Neural cell (in vitro differentiated cells): Measurements from ENCODE around the gene HCCS. TPM values are rescaled to one million over a fixed set of nuclear protein-coding genes. Genes with fewer than 3 reads are reported as not detected.

Experiments
- H2AFZ ChIP-seq: fragments of 200-600, 300-800 bp; sonication (generic), shearing (Covaris generic); 2 replicates; pipeline ENCODE4 v1.6.0; 2014; ENCODE audit warnings: low read depth, mild to moderate bottlenecking, antibody characterized with exemption, low read length, moderate library complexity
- H3F3A ChIP-seq: fragments of 200-600 bp; shearing (Covaris generic); 2 replicates; pipeline ENCODE4 v1.6.1; 2016; ENCODE audit warnings: mild to moderate bottlenecking, moderate library complexity, mixed read lengths, antibody characterized with exemption, low read length; ENCODE audit not compliant: insufficient read depth, poor library complexity, severe bottlenecking
- H3K27ac ChIP-seq: fragments of 200-600, 300-800 bp; sonication (generic), shearing (Covaris generic); 2 replicates; pipeline ENCODE4 v1.5.1; 2014; ENCODE audit warnings: mild to moderate bottlenecking, low read length, moderate library complexity
- H3K27me3 ChIP-seq: fragments of 300-800, 200-600 bp; sonication (generic), shearing (Covaris generic); 2 replicates; pipeline ENCODE4 v1.6.0; 2014; ENCODE audit warnings: mild to moderate bottlenecking, low read depth, low read length, moderate library complexity; ENCODE audit not compliant: insufficient read depth
- H3K36me3 ChIP-seq: fragments of 300-800, 200-600 bp; sonication (generic), shearing (Covaris generic); 2 replicates; pipeline ENCODE4 v1.5.1; 2014; ENCODE audit warnings: mild to moderate bottlenecking, antibody characterized with exemption, low read length, moderate library complexity; ENCODE audit not compliant: insufficient read depth
- H3K4me2 ChIP-seq: fragments of 300-800, 200-600 bp; sonication (generic), shearing (Covaris generic); 2 replicates; pipeline ENCODE4 v1.6.0; 2014; ENCODE audit warnings: mild to moderate bottlenecking, low read length
- H3K4me3 ChIP-seq: fragments of 300-800, 200-600 bp; sonication (generic), shearing (Covaris generic); 2 replicates; pipeline ENCODE4 v1.5.1; 2014; ENCODE audit warnings: mild to moderate bottlenecking, low read length, moderate library complexity
- H3K79me2 ChIP-seq: fragments of 200-600 bp; shearing (Covaris generic); replicated peaks from 2 replicates; pipeline ENCODE4 v1.6.0; 2014; ENCODE audit warnings: mild to moderate bottlenecking, low read length, moderate library complexity; ENCODE audit not compliant: insufficient read depth
- H3K9ac ChIP-seq: fragments of 300-800, 200-600 bp; sonication (generic), shearing (Covaris generic); 2 replicates; pipeline ENCODE4 v1.6.1; 2016; ENCODE audit warnings: mild to moderate bottlenecking, low read length, mixed read lengths
- H3K9me2 ChIP-seq: fragments of 200-600 bp; shearing (Covaris generic); 2 replicates; pipeline ENCODE4 v1.6.1; 2016; ENCODE audit warnings: mild to moderate bottlenecking, low read length, mixed read lengths; ENCODE audit not compliant: insufficient read depth
- H3K9me3 ChIP-seq: fragments of 200-600, 300-800 bp; sonication (generic), shearing (Covaris generic); 2 replicates; pipeline ENCODE4 v1.6.1; 2016; ENCODE audit warnings: mild to moderate bottlenecking, mixed run types, low read length, moderate library complexity, mixed read lengths
- H4K20me1 ChIP-seq: fragments of 200-600 bp; shearing (Covaris generic); 2 replicates; pipeline ENCODE4 v1.6.1; 2016; ENCODE audit warnings: mild to moderate bottlenecking, mixed run types; ENCODE audit not compliant: insufficient read depth
- EP300 ChIP-seq: fragments of 450-650 bp; conservative IDR thresholded peaks from 2 replicates; pipeline ENCODE4 v1.6.1; 2014; ENCODE audit warnings: antibody characterized with exemption, mild to moderate bottlenecking, moderate library complexity; ENCODE audit not compliant: poor library complexity, severe bottlenecking
- EZH2 ChIP-seq: fragments of 200-600, 300-800 bp; shearing (Covaris generic), sonication (generic); IDR thresholded peaks from 2 replicates; pipeline ENCODE4 v1.6.1; 2014; ENCODE audit warnings: antibody characterized with exemption, low read length, borderline replicate concordance, mild to moderate bottlenecking; ENCODE audit not compliant: insufficient read depth, poor library complexity, severe bottlenecking
- MXI1 ChIP-seq: fragments of 450-650 bp; conservative IDR thresholded peaks from 2 replicates; pipeline ENCODE4 v1.6.1; 2014; ENCODE audit warnings: antibody characterized with exemption, mild to moderate bottlenecking; ENCODE audit not compliant: poor library complexity, severe bottlenecking
- POLR2AphosphoS5 ChIP-seq: IDR thresholded peaks from 2 replicates; pipeline ENCODE4 v1.6.1; 2012
- RAD21 ChIP-seq: fragments of 450-650 bp; conservative IDR thresholded peaks from 2 replicates; pipeline ENCODE4 v1.6.1; 2014; ENCODE audit warnings: antibody characterized with exemption, mild to moderate bottlenecking, moderate library complexity
- SMC3 ChIP-seq: fragments of 450-650 bp; conservative IDR thresholded peaks from 2 replicates; pipeline ENCODE4 v1.6.1; 2014; ENCODE audit warnings: antibody characterized with exemption, mild to moderate bottlenecking, moderate library complexity; ENCODE audit not compliant: poor library complexity
- TAF1 ChIP-seq: IDR thresholded peaks from 2 replicates; pipeline ENCODE4 v1.6.1; 2012; ENCODE audit warnings: low read depth
- polyA plus RNA-seq: library from polyadenylated mRNA; depleted of rRNA; stranded (reverse); fragments of >200 nt; gene quantifications from 2 replicates; pipeline ENCODE4 v1.2.3, GENCODE V29; 2014
- TF ChIP-seq, protein P1 (sequence below): IDR thresholded peaks from 2 replicates; pipeline ENCODE4 v1.6.1; 2012; ENCODE audit warnings: borderline replicate concordance
- TF ChIP-seq, protein P2 (sequence below): fragments of 450-650 bp; IDR thresholded peaks from 2 replicates; pipeline ENCODE4 v1.5.1; 2014; ENCODE audit warnings: antibody characterized with exemption, mild to moderate bottlenecking, moderate library complexity; ENCODE audit not compliant: poor library complexity, severe bottlenecking

The HCCS gene
- polyA plus RNA-seq, 1 donor from 2014 or later = 17.6 TPM

DNA sequence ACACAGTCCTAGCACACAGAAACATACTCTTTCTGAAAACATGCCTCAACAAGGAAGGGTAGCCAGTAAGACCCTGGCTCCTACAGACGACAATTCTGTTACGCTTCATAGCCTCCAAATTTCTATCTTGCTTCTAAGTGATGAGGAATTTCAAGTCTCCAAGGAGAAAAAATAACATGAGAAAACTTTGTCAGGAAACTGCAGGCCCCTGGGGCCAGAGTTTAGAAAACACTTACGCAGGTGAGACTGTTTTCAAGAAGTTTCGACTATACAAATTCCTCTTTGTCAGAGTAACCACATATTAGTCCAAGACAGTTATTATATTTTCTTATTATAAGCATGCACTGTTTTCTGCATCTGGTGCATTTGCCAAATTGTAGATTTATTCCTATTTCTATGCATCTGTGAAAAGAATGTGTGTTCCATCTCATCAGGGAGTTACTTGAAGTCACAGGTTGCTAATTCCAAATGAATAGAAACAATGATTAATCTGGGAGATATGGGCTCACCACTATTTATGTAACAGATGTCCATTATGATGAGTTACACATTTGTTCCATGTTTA is 30.3 kb upstream of the HCCS start:
- Histone ChIP-seq H3K9me3 (no peaks in the 10 kb centered on the region), H3K27me3 (no peaks in the 10 kb centered on the region), H3K9me2 (no peaks in the 10 kb centered on the region), H3K36me3 (no peaks in the 10 kb centered on the region), H3K27ac (no peak overlapping the region), H3F3A (no peaks in the 10 kb centered on the region), H3K9ac (no peak overlapping the region), H4K20me1 (no peaks in the 10 kb centered on the region), H3K79me2 (no peaks in the 10 kb centered on the region), H3K4me2 (no peak overlapping the region), H2AFZ (no peak overlapping the region), H3K4me3 (no peak overlapping the region)
- TF ChIP-seq TAF1 (no peak), POLR2AphosphoS5 (no peak)
- TF ChIP-seq, protein P1, sequence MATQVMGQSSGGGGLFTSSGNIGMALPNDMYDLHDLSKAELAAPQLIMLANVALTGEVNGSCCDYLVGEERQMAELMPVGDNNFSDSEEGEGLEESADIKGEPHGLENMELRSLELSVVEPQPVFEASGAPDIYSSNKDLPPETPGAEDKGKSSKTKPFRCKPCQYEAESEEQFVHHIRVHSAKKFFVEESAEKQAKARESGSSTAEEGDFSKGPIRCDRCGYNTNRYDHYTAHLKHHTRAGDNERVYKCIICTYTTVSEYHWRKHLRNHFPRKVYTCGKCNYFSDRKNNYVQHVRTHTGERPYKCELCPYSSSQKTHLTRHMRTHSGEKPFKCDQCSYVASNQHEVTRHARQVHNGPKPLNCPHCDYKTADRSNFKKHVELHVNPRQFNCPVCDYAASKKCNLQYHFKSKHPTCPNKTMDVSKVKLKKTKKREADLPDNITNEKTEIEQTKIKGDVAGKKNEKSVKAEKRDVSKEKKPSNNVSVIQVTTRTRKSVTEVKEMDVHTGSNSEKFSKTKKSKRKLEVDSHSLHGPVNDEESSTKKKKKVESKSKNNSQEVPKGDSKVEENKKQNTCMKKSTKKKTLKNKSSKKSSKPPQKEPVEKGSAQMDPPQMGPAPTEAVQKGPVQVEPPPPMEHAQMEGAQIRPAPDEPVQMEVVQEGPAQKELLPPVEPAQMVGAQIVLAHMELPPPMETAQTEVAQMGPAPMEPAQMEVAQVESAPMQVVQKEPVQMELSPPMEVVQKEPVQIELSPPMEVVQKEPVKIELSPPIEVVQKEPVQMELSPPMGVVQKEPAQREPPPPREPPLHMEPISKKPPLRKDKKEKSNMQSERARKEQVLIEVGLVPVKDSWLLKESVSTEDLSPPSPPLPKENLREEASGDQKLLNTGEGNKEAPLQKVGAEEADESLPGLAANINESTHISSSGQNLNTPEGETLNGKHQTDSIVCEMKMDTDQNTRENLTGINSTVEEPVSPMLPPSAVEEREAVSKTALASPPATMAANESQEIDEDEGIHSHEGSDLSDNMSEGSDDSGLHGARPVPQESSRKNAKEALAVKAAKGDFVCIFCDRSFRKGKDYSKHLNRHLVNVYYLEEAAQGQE = no peak

DNA sequence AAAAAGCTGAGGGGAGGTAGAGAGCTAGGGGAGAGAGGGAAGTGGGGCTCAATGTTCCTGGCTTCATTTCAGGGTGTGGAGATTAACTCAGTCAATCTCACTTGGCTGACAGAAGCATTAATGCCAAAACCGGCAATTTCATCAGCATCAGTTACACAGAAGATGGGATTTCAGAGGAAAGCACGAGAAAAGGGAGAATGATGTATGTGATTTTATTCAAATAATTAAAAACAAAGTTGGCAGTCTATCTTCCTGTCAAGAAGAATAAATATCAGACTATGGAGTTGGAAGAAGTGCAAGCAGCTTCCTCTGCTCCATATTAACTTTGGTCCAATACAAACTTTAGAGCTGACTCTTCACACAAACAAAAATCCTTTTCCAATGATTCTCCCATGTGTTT is 29.6 kb upstream of the HCCS start:
- no peaks in the 10 kb centered on the region for H3K36me3 ChIP-seq
- no peaks in the 10 kb centered on the region for H3K79me2 ChIP-seq
- no peaks in the 10 kb centered on the region for H4K20me1 ChIP-seq
- no peak overlapping the region for H2AFZ ChIP-seq
- no peak overlapping the region for H3K27ac ChIP-seq
- H3F3A ChIP-seq = no peaks in the 10 kb centered on the region
- H3K4me2 ChIP-seq = no peak overlapping the region
- H3K9me2 ChIP-seq = no peaks in the 10 kb centered on the region
- H3K9me3 ChIP-seq = no peaks in the 10 kb centered on the region
- TF ChIP-seq TAF1 = no peak
- TF ChIP-seq SMC3 = no peak
- no peak for TF ChIP-seq EZH2
- TF ChIP-seq MXI1 = no peak
- TF ChIP-seq, protein P1 = no peak
- TF ChIP-seq, protein P2, sequence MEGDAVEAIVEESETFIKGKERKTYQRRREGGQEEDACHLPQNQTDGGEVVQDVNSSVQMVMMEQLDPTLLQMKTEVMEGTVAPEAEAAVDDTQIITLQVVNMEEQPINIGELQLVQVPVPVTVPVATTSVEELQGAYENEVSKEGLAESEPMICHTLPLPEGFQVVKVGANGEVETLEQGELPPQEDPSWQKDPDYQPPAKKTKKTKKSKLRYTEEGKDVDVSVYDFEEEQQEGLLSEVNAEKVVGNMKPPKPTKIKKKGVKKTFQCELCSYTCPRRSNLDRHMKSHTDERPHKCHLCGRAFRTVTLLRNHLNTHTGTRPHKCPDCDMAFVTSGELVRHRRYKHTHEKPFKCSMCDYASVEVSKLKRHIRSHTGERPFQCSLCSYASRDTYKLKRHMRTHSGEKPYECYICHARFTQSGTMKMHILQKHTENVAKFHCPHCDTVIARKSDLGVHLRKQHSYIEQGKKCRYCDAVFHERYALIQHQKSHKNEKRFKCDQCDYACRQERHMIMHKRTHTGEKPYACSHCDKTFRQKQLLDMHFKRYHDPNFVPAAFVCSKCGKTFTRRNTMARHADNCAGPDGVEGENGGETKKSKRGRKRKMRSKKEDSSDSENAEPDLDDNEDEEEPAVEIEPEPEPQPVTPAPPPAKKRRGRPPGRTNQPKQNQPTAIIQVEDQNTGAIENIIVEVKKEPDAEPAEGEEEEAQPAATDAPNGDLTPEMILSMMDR = no peak
- TF ChIP-seq POLR2AphosphoS5 = no peak
- no peak for TF ChIP-seq RAD21
- TF ChIP-seq EP300 = no peak
- H3K9ac ChIP-seq = no peak overlapping the region
- no peaks in the 10 kb centered on the region for H3K27me3 ChIP-seq
- no peak overlapping the region for H3K4me3 ChIP-seq
